ENCODE measurements around the gene FEZ2. TPM values are rescaled to one million over a fixed set of nuclear protein-coding genes. Genes with fewer than 3 reads are reported as not detected.

FEZ2 gene
- total RNA-seq, 1 experiment from 2014 or later: 22.2 TPM

GRCh38 chr2:36539631-36540030, 58.3 kb downstream of the FEZ2 start (continued):
- TF ChIP-seq SMAD4 (CRISPR knock-in tag; IDR thresholded peaks at IDR 0.05): no peak
- TF ChIP-seq MLX (CRISPR knock-in tag; IDR thresholded peaks at IDR 0.05): no peak
- TF ChIP-seq SMAD3 (CRISPR knock-in tag; IDR thresholded peaks at IDR 0.05; ENCODE audit: borderline replicate concordance): no peak
- TF ChIP-seq ETV6 (CRISPR knock-in tag; IDR thresholded peaks at IDR 0.05): no peak
- no peak for TF ChIP-seq ZNF423 (CRISPR knock-in tag; IDR thresholded peaks at IDR 0.05)
- TF ChIP-seq OVOL2 (CRISPR knock-in tag; IDR thresholded peaks at IDR 0.05; ENCODE audit: borderline replicate concordance): no peak

- Mint-ChIP-seq H3K27ac (no peak overlapping the region), H3K4me1 (no peaks in the 10 kb centered on the region), H3K9me3 (no peaks in the 10 kb centered on the region), H3K27me3 (ENCODE audit: low read depth) (no peaks in the 10 kb centered on the region), H3K4me3 (no peak overlapping the region), H3K36me3 (peaks cover 27% of the 10 kb centered on the region)
- POLR2A ChIA-PET: no interaction called here
- TF ChIP-seq NR3C1 (CRISPR knock-in tag; conservative IDR thresholded peaks at IDR 0.05; ENCODE audit: low read depth) (no peak), ESRRA (CRISPR knock-in tag; IDR thresholded peaks at IDR 0.05; ENCODE audit: borderline replicate concordance) (no peak), JUN (CRISPR knock-in tag; IDR thresholded peaks at IDR 0.05) (no peak), OVOL2 (CRISPR knock-in tag; IDR thresholded peaks at IDR 0.05; ENCODE audit: borderline replicate concordance) (no peak), FOXP4 (CRISPR knock-in tag; IDR thresholded peaks at IDR 0.05) (no peak), CDX4 (CRISPR knock-in tag; IDR thresholded peaks at IDR 0.05; ENCODE audit: borderline replicate concordance) (no peak), ZNF317 (CRISPR knock-in tag; IDR thresholded peaks at IDR 0.05; ENCODE audit: borderline replicate concordance, low read depth) (no peak), RELA (CRISPR knock-in tag; IDR thresholded peaks at IDR 0.05; ENCODE audit: borderline replicate concordance) (no peak), NFYB (CRISPR knock-in tag; conservative IDR thresholded peaks at IDR 0.05; ENCODE audit: low read depth) (no peak), ETV6 (CRISPR knock-in tag; IDR thresholded peaks at IDR 0.05) (no peak), FOXK1 (CRISPR knock-in tag; IDR thresholded peaks at IDR 0.05) (no peak), ZNF396 (CRISPR knock-in tag; IDR thresholded peaks at IDR 0.05; ENCODE audit: borderline replicate concordance) (no peak), ATF2 (CRISPR knock-in tag; IDR thresholded peaks at IDR 0.05; ENCODE audit: borderline replicate concordance, low read depth) (no peak), ZNF671 (CRISPR knock-in tag; IDR thresholded peaks at IDR 0.05) (no peak), HMGXB4 (CRISPR knock-in tag; IDR thresholded peaks at IDR 0.05) (no peak), MLX (CRISPR knock-in tag; IDR thresholded peaks at IDR 0.05) (no peak), SOX15 (CRISPR knock-in tag; IDR thresholded peaks at IDR 0.05) (no peak), NFATC4 (CRISPR knock-in tag; IDR thresholded peaks at IDR 0.05) (no peak), ZNF138 (CRISPR knock-in tag; conservative IDR thresholded peaks at IDR 0.05) (no peak), AR (CRISPR knock-in tag; IDR thresholded peaks at IDR 0.05) (no peak)
- no peak for ATAC-seq
- no peak for DNase-seq (ENCODE audit: low spot score)
- CTCF ChIA-PET: no interaction called here
These were observed 59.6 kb downstream of the FEZ2 start for GRCh38 chr2:36538335-36538734.

Measured in WTC11 (cell line).